GM19240 (cell line): ENCODE data around the gene PCP2.

Experiments used
- DNase-seq: peaks from one replicate; pipeline ENCODE4 v3.0.0; 2011; ENCODE audit warnings: low spot score; ENCODE audit not compliant: insufficient read length

The PCP2 gene

DNA sequence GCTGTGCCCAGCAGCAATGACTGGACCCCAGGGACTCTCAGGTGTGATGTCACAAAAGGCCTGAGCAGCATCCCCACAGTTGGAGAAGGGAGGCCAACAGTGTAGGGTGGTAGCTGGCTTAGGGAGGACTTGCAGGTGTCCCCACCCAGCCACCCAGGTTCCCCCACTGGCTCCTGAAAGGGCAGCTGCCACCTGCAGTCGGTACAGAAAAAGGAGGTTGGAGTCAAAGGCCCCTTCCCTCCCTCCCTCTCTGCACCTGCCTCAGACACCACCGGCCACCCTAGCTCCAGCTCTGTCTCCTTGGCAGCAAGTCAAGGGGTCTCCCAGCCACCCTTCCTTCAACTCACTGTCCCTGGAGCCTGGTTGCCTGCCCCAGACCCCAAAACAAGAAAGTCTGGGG lies at the start of gene PCP2:
TSS of gene PCP2 (minus strand) at position 22 of the 400 bp plus-strand sequence. CDS start 262 bp downstream, outside the sequence.
- no peak for DNase-seq

- no peak for DNase-seq
These were observed 48.8 kb upstream of the PCP2 start for GRCh38 chr19:7682175-7682855.

- peak; percentile 89 for DNase-seq
These were observed 48.0 kb upstream of the PCP2 start for GRCh38 chr19:7681340-7682174.

GRCh38 chr19:7680606-7681339 lies 47.3 kb upstream of the PCP2 start, which contains the start of gene TRAPPC5:
TRAPPC5 (plus strand) TSS chr19:7680833; CDS start chr19:7682254, 1,421 bp downstream.
- DNase-seq: peak; percentile 83

- DNase-seq: no peak
These were observed 46.5 kb upstream of the PCP2 start for GRCh38 chr19:7679771-7680605.

- DNase-seq: peak; percentile 70
These were observed 45.6 kb upstream of the PCP2 start for GRCh38 chr19:7678971-7679751.

DNA sequence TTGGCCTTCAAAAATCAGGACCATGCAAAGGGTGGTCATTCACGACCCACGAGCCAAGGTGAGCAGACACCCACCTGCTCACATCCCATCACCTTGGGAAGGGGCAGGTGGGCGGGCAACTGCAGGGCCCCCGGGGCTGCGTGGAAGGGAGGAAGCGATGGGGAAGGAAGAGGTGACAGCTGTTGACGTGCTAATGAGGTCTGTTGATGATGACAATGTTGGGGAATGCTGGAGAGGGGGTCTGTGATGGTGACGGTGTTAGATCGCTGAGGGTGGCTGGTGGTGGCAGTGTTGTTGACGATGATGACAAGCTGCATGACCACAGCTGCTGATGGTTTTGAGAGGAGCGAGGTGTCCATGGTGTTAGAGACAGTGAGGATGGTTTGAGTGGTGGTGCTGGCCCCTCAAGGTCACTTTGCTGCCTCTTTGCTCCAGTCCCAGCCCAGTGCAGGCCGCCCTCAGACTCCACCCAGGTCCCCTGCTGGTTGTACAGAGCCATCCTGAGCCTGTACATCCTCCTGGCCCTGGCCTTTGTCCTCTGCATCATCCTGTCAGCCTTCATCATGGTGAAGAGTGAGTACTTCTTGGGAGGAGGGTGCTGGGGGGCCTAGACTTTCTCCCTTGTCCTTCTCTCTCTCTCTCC lies 44.3 kb upstream of the PCP2 start:
- DNase-seq: no peak

- no peak for DNase-seq
These were observed 43.3 kb upstream of the PCP2 start, which contains the start of gene MCEMP1 for GRCh38 chr19:7676854-7677253. MCEMP1 (plus strand) TSS chr19:7677090; CDS start chr19:7677121, 31 bp downstream.

DNA sequence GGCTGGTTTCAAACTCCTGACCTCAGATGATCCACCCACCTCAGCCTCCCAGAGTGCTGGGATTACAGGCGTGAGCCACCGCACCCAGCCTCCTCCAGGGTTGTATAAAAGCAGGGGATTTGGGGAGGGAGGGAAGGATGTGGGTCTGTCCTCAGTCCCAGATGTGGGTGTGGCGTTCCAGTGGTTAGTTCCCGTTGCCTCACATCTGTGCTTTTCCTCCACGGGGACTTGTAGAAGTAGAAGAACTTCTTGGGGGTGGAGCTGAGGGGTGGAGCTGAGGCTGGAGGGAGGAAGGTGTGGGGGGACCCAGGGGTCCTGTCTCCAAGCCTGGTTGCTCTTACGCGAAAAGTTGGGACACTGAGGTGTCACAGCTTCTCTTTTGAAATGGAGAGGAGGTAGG lies 42.9 kb upstream of the PCP2 start:
- DNase-seq: no peak

- DNase-seq: no peak
These were observed 40.8 kb upstream of the PCP2 start for GRCh38 chr19:7674010-7675005.

GRCh38 chr19:7672522-7672921 lies 39.0 kb upstream of the PCP2 start:
- no peak for DNase-seq

DNA sequence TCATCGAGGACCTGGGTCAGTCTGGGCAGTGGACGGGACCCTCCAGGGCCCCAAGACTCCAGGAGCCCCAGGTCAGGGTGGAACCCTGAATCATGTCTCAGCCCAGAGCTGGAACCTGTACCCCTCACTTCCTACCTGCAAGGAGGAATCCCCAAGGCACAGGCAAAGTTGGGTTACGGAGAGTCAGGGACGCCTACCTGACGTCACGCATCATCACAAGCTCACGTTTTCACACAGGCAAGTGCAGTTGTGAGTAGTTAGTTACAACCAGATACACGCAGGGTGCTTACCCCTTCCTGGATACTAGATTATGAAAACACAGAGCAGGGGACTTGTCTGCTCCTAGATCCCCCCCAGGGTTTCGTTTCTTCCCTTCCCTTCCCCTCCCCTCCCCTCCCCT lies 37.3 kb upstream of the PCP2 start:
- no peak for DNase-seq

GRCh38 chr19:7670150-7670783 lies 36.7 kb upstream of the PCP2 start:
- no peak for DNase-seq

DNA sequence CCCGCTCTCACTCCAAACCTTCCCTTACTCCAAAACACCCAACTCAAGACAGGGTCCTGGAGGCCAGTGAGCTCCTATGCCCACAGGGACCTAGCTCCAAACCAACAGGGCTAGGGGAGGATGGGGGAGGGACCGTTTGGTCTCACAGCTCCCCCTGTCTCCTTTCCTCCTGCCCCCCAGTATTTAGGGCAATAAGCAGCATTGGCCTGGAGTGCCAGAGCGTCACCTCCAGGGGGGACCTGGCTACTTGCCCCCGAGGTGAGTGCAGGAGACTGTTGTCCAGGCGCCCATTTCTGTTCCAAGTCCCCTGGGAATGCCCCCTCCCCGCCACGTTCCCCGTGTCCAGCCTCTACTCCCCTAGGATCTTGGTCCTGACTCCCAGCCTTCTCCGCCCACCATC lies 36.1 kb upstream of the PCP2 start:
- no peak for DNase-seq

GRCh38 chr19:7668842-7669241 lies 35.3 kb upstream of the PCP2 start, which contains the start of gene RETN:
RETN (plus strand) TSS chr19:7669049; CDS start chr19:7669327, 278 bp downstream.
- DNase-seq: no peak

DNA sequence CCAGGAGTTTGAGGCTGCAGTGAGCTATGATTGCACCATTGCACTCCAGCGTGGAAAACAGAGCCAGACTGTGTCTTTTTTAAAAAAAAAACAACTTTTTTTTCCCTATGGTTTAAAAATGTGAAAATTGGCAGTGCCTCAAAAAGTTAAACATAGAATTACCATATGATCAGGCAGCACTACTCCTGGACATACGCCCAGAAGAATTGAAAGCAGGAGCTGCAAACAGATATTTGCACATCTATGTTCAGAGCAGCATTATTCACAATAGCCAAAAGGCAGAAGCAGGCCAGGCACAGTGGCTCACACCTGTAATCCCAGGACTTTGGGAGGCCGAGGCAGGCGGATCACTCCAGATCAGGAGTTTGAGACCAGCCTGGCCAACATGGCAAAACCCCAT lies 31.6 kb upstream of the PCP2 start:
- DNase-seq: no peak

GRCh38 chr19:7663706-7664105 lies 30.2 kb upstream of the PCP2 start:
- no peak for DNase-seq

DNA sequence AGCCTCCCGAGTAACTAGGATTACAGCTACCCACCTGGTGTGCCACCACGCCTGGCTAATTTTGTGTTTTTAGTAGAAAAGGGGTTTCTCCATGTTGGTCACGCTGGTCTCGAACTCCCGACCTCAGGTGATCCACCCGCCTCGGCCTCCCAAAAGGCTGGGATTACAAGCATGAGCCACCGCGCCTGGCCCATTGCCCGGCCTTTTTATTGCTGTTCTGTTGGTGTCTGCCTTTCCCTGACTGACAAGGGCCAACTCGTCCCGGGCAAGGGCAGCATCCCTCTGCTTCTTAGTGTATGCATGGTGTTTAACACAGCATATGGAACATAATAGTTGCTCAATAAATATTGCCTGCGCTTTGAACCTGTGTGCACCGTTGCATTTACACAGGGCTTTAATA lies 29.1 kb upstream of the PCP2 start:
- no peak for DNase-seq
